HFF-Myc (cell line): ENCODE results near the gene E2F6.

Experiments
- DNase-seq: peaks from one replicate; pipeline ENCODE4 v3.0.0-alpha.2; 2011; ENCODE audit warnings: low read depth; ENCODE audit errors: extremely low read depth
- H3K4me3 ChIP-seq: replicated peaks from 2 replicates; pipeline ENCODE4 v1.5.1; 2011; ENCODE audit warnings: low read depth, mild to moderate bottlenecking, control low read depth, low read length
- TF ChIP-seq, protein P1 (sequence below): IDR thresholded peaks from 2 replicates; pipeline ENCODE4 v1.5.1; 2012; ENCODE audit warnings: mild to moderate bottlenecking, low read depth, low read length, control low read depth; ENCODE audit errors: missing control alignments

E2F6 gene

DNA sequence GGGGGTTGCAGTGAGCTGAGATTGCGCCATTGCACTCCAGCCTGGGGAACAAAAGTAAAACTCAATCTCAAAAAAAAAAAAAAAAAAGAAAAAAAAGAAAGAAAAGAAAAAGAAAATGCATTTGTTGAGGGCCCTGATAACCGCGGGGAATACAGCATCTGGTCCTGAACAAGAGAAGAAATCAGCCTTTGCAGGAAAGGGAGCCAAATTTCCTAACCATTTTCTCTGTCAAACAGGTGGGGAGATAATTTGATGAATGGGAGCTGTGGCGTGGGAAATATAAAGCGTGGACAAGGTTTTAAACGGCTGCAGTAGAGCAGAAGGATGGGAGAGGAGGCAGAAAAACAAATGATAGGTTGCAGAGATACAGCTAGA lies 864 bp downstream of the E2F6 start:
- TF ChIP-seq, protein P1, sequence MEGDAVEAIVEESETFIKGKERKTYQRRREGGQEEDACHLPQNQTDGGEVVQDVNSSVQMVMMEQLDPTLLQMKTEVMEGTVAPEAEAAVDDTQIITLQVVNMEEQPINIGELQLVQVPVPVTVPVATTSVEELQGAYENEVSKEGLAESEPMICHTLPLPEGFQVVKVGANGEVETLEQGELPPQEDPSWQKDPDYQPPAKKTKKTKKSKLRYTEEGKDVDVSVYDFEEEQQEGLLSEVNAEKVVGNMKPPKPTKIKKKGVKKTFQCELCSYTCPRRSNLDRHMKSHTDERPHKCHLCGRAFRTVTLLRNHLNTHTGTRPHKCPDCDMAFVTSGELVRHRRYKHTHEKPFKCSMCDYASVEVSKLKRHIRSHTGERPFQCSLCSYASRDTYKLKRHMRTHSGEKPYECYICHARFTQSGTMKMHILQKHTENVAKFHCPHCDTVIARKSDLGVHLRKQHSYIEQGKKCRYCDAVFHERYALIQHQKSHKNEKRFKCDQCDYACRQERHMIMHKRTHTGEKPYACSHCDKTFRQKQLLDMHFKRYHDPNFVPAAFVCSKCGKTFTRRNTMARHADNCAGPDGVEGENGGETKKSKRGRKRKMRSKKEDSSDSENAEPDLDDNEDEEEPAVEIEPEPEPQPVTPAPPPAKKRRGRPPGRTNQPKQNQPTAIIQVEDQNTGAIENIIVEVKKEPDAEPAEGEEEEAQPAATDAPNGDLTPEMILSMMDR, result no peak
- peak overlapping the region; percentile 60 for H3K4me3 ChIP-seq
- no peak for DNase-seq

DNA sequence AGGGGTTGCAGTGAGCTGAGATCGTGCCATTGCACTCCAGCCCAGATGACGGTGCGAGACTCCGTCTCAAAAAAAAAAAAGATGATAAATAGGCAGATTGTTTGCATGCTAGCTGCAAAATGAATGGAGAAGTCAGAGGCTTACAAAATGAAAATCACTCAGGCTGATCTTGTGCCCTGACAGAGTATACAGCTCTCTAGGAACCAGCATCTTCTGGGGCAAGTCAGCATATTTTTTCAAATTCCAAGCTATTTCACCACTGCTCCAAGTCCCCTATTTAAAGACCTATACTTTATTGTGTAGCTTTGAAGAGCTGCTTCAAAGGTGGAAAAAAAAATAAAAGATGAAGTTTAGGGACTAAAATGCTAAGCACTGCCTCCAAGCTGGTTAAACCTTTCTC lies 6.1 kb downstream of the E2F6 start:
- TF ChIP-seq, protein P1, result no peak
- DNase-seq, result no peak
- H3K4me3 ChIP-seq, result no peak overlapping the region

DNA sequence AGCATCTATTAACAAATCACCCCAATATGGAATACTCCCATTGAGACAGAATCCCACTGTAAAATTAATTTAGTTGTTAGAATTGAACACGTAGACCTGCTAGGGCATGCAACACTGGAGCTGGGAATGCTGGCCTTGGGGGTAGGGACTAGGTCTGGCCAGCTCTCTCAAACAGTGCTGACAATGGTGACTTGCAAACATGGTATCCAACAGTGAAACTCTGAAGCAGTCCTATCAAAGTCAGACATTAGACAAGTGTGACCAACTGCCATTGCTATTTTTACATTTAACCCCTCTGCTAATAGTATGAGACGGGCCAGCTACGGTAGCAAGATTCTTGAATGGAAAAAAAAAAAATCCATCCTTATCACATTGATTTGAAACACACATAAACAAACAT lies 7.2 kb downstream of the E2F6 start:
- no peak for DNase-seq
- TF ChIP-seq, protein P1, result no peak
- H3K4me3 ChIP-seq, result no peak overlapping the region

DNA sequence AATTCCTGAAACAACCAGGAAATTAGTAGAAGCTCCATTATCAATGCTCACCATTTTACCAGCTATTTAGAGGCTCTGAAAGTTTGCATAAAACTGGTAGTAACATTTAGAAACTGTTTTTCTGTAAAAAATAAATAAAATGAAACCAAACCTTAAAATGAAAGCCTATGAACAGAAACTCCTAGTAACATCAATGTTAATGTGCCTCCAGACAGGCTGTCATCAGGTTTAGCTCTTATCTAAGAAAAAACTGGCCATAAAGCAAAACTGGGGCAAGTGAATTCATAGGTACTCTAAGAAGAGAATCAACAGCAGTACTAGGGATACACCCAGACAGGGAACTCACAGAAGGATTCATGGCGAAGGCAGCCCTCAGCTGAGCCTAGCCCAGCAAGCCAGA lies 8.0 kb downstream of the E2F6 start:
- TF ChIP-seq, protein P1, result no peak
- no peak overlapping the region for H3K4me3 ChIP-seq
- DNase-seq, result no peak

DNA sequence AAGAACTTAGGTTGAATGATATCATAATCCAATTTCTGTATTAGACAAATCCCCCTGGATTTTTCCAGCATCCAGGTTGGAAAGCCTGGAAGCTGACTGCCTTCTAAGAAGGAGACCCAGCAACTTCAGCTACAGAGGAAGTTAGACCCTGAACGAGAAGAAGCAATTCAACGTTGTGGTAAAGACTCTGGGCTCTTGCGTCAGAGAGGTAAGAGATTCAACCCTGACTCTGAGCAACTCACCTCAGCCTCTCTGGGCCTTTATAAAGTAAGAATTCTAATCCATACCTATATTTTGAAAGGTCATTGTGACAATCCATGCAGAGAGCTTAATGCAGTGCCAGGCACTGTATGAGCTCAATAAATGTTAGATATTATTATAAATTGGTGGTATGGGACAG lies 9.7 kb downstream of the E2F6 start:
- TF ChIP-seq, protein P1, result no peak
- DNase-seq, result no peak
- no peak overlapping the region for H3K4me3 ChIP-seq

DNA sequence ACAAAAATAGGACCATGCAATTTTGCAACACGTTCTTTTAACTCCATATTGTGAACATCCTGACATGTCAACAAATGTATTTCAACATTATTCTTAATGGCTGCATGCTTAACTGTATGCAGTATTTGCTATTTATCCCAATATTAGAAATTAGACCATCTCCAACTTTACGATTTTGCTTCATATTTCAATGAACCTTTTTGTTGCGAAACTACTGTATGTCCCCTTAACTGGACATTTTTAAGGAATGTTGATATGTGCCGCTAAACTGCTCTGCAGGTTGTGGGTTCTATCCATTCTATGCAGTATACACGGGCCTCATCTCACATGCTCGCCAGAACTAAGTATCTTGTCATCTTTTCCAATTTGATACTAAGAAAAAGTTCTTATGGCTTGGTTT lies 11.1 kb downstream of the E2F6 start:
- DNase-seq, result no peak
- no peak overlapping the region for H3K4me3 ChIP-seq
- TF ChIP-seq, protein P1, result no peak

DNA sequence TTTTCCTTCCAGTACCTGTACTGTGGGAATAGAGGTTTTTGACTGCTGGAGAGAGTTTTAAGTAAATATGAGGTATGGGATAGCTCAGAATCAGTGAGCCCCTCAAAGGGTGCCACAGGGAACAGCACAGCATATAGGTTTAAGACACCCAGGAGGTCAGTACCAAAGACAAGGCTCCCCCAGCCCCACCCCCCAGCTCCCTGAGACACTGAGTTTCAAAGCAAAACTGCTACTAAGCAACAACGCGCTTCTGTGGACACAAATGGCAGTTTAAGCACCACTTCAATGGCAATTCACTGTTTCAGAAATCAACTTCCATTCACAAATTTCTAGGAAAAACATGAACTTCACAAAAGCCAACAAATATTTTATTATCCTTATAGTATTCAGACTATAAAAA lies 15.2 kb downstream of the E2F6 start:
- TF ChIP-seq, protein P1, result no peak
- no peak for DNase-seq
- H3K4me3 ChIP-seq, result no peak overlapping the region
